H1 (cell line): ENCODE results near the gene BRAT1. TPM values are rescaled to one million over a fixed set of nuclear protein-coding genes. Genes with fewer than 3 reads are reported as not detected.

Experiments used
- CTCF ChIA-PET: fragments of 300-600 bp; sonication (Branson Sonifier 250); formaldehyde crosslinking; loops from one replicate; lab custom pipeline; 2021; ENCODE audit not compliant: partially characterized antibody; lab: Charles Lee
- POLR2A ChIA-PET: fragments of 300-600 bp; sonication (Branson Sonifier 250); formaldehyde crosslinking; loops from one replicate; lab custom pipeline; 2021; ENCODE audit warnings: inconsistent platforms; ENCODE audit not compliant: partially characterized antibody; lab: Charles Lee
- DNase-seq, 2 experiments: peaks; one replicate each; pipeline versions ENCODE4 v3.0.0 to v3.0.0-alpha.2; 2010 to 2022; ENCODE audit warnings: low spot score in 2 of 2, low read depth in 1 of 2, mixed read lengths in 1 of 2
- FAIRE-seq: peaks from 2 replicates; lab custom pipeline; 2011; peaks lifted over from hg19 to GRCh38; lab: Jason Lieb, UNC
- H2AFZ ChIP-seq: 2 replicates; pipeline ENCODE4 v1.8.1; 2012; ENCODE audit warnings: low read length, inconsistent platforms
- H2AK5ac ChIP-seq: 2 replicates; pipeline ENCODE4 v1.6.1; 2013; ENCODE audit warnings: low read depth, low read length
- H2BK120ac ChIP-seq: replicated peaks from 2 replicates; pipeline ENCODE3; 2013; ENCODE audit warnings: low read depth, low read length, inconsistent platforms
- H2BK12ac ChIP-seq: 2 replicates; pipeline ENCODE4 v1.6.1; 2013; ENCODE audit warnings: low read depth, low read length
- H2BK15ac ChIP-seq: 2 replicates; pipeline ENCODE4 v1.6.1; 2013; ENCODE audit warnings: low read length
- H2BK20ac ChIP-seq: 2 replicates; pipeline ENCODE4 v1.6.1; 2013; ENCODE audit warnings: low read length
- H2BK5ac ChIP-seq: 2 replicates; pipeline ENCODE4 v1.6.1; 2013; ENCODE audit warnings: low read depth, low read length
- H3K14ac ChIP-seq: 2 replicates; pipeline ENCODE4 v1.6.1; 2013; ENCODE audit warnings: inconsistent platforms; ENCODE audit not compliant: insufficient read length
- H3K18ac ChIP-seq: 2 replicates; pipeline ENCODE4 v1.6.1; 2013; ENCODE audit warnings: low read length; ENCODE audit errors: extremely low read depth
- H3K23ac ChIP-seq: 2 replicates; pipeline ENCODE4 v1.6.1; 2013; ENCODE audit warnings: inconsistent platforms; ENCODE audit not compliant: insufficient read length
- H3K23me2 ChIP-seq: 2 replicates; pipeline ENCODE4 v1.6.1; 2013; ENCODE audit warnings: low read depth, low read length
- H3K27ac ChIP-seq: 2 replicates; pipeline ENCODE4 v1.6.1; 2011; ENCODE audit warnings: low read depth, low read length, inconsistent platforms
- H3K27me3 ChIP-seq, 4 experiments: replicated peaks in 1 of 4; 1 replicate in 1 of 4; 2 replicates in 3 of 4; pipeline versions ENCODE4 v1.6.1 to v1.8.1; 2011 to 2013; ENCODE audit warnings: low read length in 3 of 4, mild to moderate bottlenecking in 3 of 4, inconsistent platforms in 2 of 4, mixed read lengths in 2 of 4, moderate library complexity in 1 of 4; ENCODE audit not compliant: control insufficient read depth in 3 of 4, insufficient read depth in 3 of 4; ENCODE audit errors: extremely low read depth in 1 of 4
- H3K36me3 ChIP-seq, 4 experiments: 2 replicates each; pipeline versions ENCODE4 v1.6.1 to v1.8.1; 2011 to 2013; ENCODE audit warnings: mild to moderate bottlenecking in 4 of 4, low read length in 3 of 4, moderate library complexity in 2 of 4, control low read depth in 1 of 4, inconsistent platforms in 1 of 4; ENCODE audit not compliant: insufficient read depth in 4 of 4, control insufficient read depth in 2 of 4
- H3K4ac ChIP-seq: replicated peaks from 2 replicates; pipeline ENCODE3; 2013; ENCODE audit warnings: low read length, low read depth, mixed read lengths, inconsistent platforms; ENCODE audit not compliant: insufficient read length
- H3K4me1 ChIP-seq, 4 experiments: replicated peaks in 1 of 4; 1 replicate in 1 of 4; 2 replicates in 3 of 4; pipeline versions ENCODE4 v1.6.1 to v1.8.1; 2011 to 2013; ENCODE audit warnings: low read length in 3 of 4, inconsistent platforms in 2 of 4, mixed read lengths in 1 of 4; ENCODE audit not compliant: insufficient read depth in 4 of 4, control insufficient read depth in 3 of 4
- H3K4me2 ChIP-seq, 2 experiments: 2 replicates each; pipeline versions ENCODE4 v1.6.1 to v1.8.1; 2011 to 2013; ENCODE audit warnings: low read depth in 2 of 2, low read length in 2 of 2, control low read depth in 1 of 2, inconsistent platforms in 1 of 2, mild to moderate bottlenecking in 1 of 2; ENCODE audit not compliant: insufficient read depth in 1 of 2
- H3K4me3 ChIP-seq, 4 experiments: fragments of 200-600, 300-600 bp in 1 of 4; sonication (generic), shearing (Covaris generic), sonication (Bioruptor Twin) in 1 of 4; 2 replicates each; pipeline versions ENCODE4 v1.5.1 to v1.8.1; 2011 to 2016; ENCODE audit warnings: low read length in 4 of 4, low read depth in 3 of 4, control low read depth in 2 of 4, inconsistent platforms in 2 of 4, mild to moderate bottlenecking in 2 of 4, mixed read lengths in 1 of 4, moderate library complexity in 1 of 4; ENCODE audit not compliant: insufficient read depth in 2 of 4; ENCODE audit errors: extremely low read depth in 1 of 4
- H3K56ac ChIP-seq: replicated peaks from 2 replicates; pipeline ENCODE3; 2013; ENCODE audit warnings: low read depth, mild to moderate bottlenecking, mixed read lengths, low read length, inconsistent platforms; ENCODE audit not compliant: insufficient read length
- H3K79me1 ChIP-seq: 2 replicates; pipeline ENCODE4 v1.6.1; 2013; ENCODE audit warnings: low read depth, low read length, control low read depth
- H3K79me2 ChIP-seq, 2 experiments: 2 replicates each; pipeline versions ENCODE4 v1.6.1 to v1.8.1; 2012 to 2013; ENCODE audit warnings: low read length in 2 of 2, mild to moderate bottlenecking in 2 of 2, inconsistent platforms in 1 of 2; ENCODE audit not compliant: insufficient read depth in 2 of 2, control insufficient read depth in 1 of 2
- H3K9ac ChIP-seq, 4 experiments: replicated peaks in 1 of 4; 1 replicate in 1 of 4; 2 replicates in 3 of 4; pipeline versions ENCODE4 v1.6.1 to v1.8.1; 2011 to 2013; ENCODE audit warnings: low read depth in 3 of 4, low read length in 3 of 4, control low read depth in 2 of 4, mild to moderate bottlenecking in 2 of 4, moderate library complexity in 2 of 4, inconsistent platforms in 1 of 4; ENCODE audit errors: extremely low read depth in 1 of 4
- H3K9me3 ChIP-seq, 2 experiments: 2 replicates each; pipeline versions ENCODE4 v1.6.1 to v1.8.1; 2012 to 2013; ENCODE audit warnings: mild to moderate bottlenecking in 2 of 2, moderate library complexity in 2 of 2, control low read depth in 1 of 2, inconsistent platforms in 1 of 2, low read depth in 1 of 2, low read length in 1 of 2, mixed read lengths in 1 of 2; ENCODE audit not compliant: insufficient read depth in 2 of 2
- H4K20me1 ChIP-seq, 2 experiments: replicated peaks in 1 of 2; 2 replicates each; pipeline versions ENCODE3 to v1.8.1; 2011 to 2013; ENCODE audit warnings: inconsistent platforms in 2 of 2, low read length in 2 of 2, mild to moderate bottlenecking in 1 of 2; ENCODE audit not compliant: insufficient read depth in 2 of 2, control insufficient read depth in 1 of 2
- H4K5ac ChIP-seq: 2 replicates; pipeline ENCODE4 v1.6.1; 2013; ENCODE audit warnings: low read length, low read depth, mixed read lengths, inconsistent platforms; ENCODE audit not compliant: insufficient read length
- H4K8ac ChIP-seq: 2 replicates; pipeline ENCODE4 v1.8.0; 2013; ENCODE audit warnings: mild to moderate bottlenecking, moderate library complexity, low read length, inconsistent platforms; ENCODE audit not compliant: insufficient read depth; ENCODE audit errors: extremely low read depth
- H4K91ac ChIP-seq: replicated peaks from 2 replicates; pipeline ENCODE3; 2013; ENCODE audit warnings: low read length, mixed read lengths, inconsistent platforms; ENCODE audit not compliant: insufficient read length
- E2F6 ChIP-seq: IDR thresholded peaks from 2 replicates; pipeline ENCODE4 v1.6.1; 2012; ENCODE audit warnings: inconsistent platforms
- WGBS, 2 experiments: shearing (Covaris generic) in 1 of 2; methylation state at CpG; one replicate each; pipeline versions ENCODE4 v1.1.6 to v1.1.7; 2013 to 2015; ENCODE audit warnings: low lambda C conversion rate in 2 of 2, mixed read lengths in 2 of 2, inconsistent platforms in 1 of 2, low coverage in 1 of 2, missing lambda C conversion rate in 1 of 2; ENCODE audit not compliant: insufficient replicate concordance in 2 of 2, insufficient coverage in 1 of 2, insufficient read length in 1 of 2; ENCODE audit errors: extremely low coverage in 1 of 2, missing lambda C conversion rate in 1 of 2; 5-methylcytosine and 5-hydroxymethylcytosine counted together
- polyA plus RNA-seq, 7 experiments: library from polyadenylated mRNA; depleted of rRNA in 3 of 7; stranded (reverse) in 5 of 7; unstranded in 2 of 7; fragments of >200 nt in 5 of 7; fragments of 200-250 nt in 2 of 7; gene quantifications; 1 replicate in 5 of 7; 2 replicates in 1 of 7; 4 replicates in 1 of 7; pipeline versions ENCODE4 v1.2.1 to v1.2.3, GENCODE V29; 2011 to 2013; ENCODE audit warnings: missing spikeins in 2 of 7, mixed read lengths in 2 of 7
- total RNA-seq: library from RNA; stranded (reverse); fragmentation: NEBNext Ultra II Directional; extraction: Animal tissue kit (Norgen Biotek cat#: 25700); gene quantifications from 2 replicates; pipeline ENCODE4 v1.2.1, GENCODE V29; 2021

BRAT1 gene
- total and polyA plus RNA-seq, 2 of the 8 experiments (the other 6 are each of a cell fraction or from before 2014, with no cell fraction given): 36.8 to 42.3 TPM

GRCh38 chr7:2490181-2490651 is 65.1 kb downstream of the BRAT1 start:
- H3K27me3 ChIP-seq: no peaks in the 10 kb centered on the region
- WGBS, 2 experiments: 88% methylated on average over 13 of the region's 13 CpGs; no CpG with 5 or more reads in 1 of the 2 experiments
- H3K18ac ChIP-seq: no peak overlapping the region
- no peak overlapping the region for H3K9ac ChIP-seq
- POLR2A ChIA-PET: interaction anchor here (0.6 kb wide), 2 partner anchors 14 to 127 kb away, joined by 3 read pairs; partner anchors contain the start of gene GRIFIN
- no peak overlapping the region for H3K27ac ChIP-seq
- H2BK15ac ChIP-seq: no peak overlapping the region
- no peak overlapping the region for H4K5ac ChIP-seq
- H2BK20ac ChIP-seq: no peak overlapping the region
- H2BK120ac ChIP-seq: no peak overlapping the region
- H2BK12ac ChIP-seq: no peak overlapping the region
- no peak overlapping the region for H3K23ac ChIP-seq
- H4K20me1 ChIP-seq: no peaks in the 10 kb centered on the region
- H3K4me1 ChIP-seq: peaks cover 0 to 8% (median 0%) of the 10 kb centered on the region in 4 experiments; a peak in 2 of 7 replicates
- CTCF ChIA-PET: interaction anchor here (1.0 to 1.2 kb wide), 2 partner anchors 9 to 28 kb away, joined by 3 read pairs; no protein-coding TSS in a partner anchor
- H3K4me3 ChIP-seq: no peak overlapping the region
- H3K4ac ChIP-seq: no peak overlapping the region
- DNase-seq (no peak), FAIRE-seq (no peak)
- H4K91ac ChIP-seq: no peak overlapping the region
- no peak overlapping the region for H2AFZ ChIP-seq
- no peak overlapping the region for H3K14ac ChIP-seq
- no peak for TF ChIP-seq E2F6
- H3K79me2 ChIP-seq: no peaks in the 10 kb centered on the region
- no peak overlapping the region for H3K56ac ChIP-seq
- H3K9me3 ChIP-seq: no peaks in the 10 kb centered on the region
- no peaks in the 10 kb centered on the region for H3K36me3 ChIP-seq
- no peak overlapping the region for H3K4me2 ChIP-seq
- no peak overlapping the region for H2AK5ac ChIP-seq
- H3K79me1 ChIP-seq: no peaks in the 10 kb centered on the region
- no peak overlapping the region for H2BK5ac ChIP-seq
- H4K8ac ChIP-seq: no peak overlapping the region
- peaks cover 16% of the 10 kb centered on the region; the same call in 1 of the 2 replicates for H3K23me2 ChIP-seq
